ENCODE results near the gene IFIH1.

IFIH1 gene

GRCh38 chr2:162308747-162309503 lies 9.6 kb downstream of the IFIH1 start:
- no peak for FAIRE-seq

GRCh38 chr2:162305901-162306300 lies 12.6 kb downstream of the IFIH1 start:
- no peak for FAIRE-seq

- no peak for FAIRE-seq
Observed at GRCh38 chr2:162301877-162302276, 16.6 kb downstream of the IFIH1 start.

- peak; percentile 95 for FAIRE-seq
Observed at GRCh38 chr2:162301151-162301804, 17.2 kb downstream of the IFIH1 start.

- FAIRE-seq, result no peak
Observed at GRCh38 chr2:162300266-162300665, 18.2 kb downstream of the IFIH1 start.

- FAIRE-seq, result no peak
Observed at GRCh38 chr2:162298669-162299335, 19.7 kb downstream of the IFIH1 start.

- peak; percentile 99 for FAIRE-seq
Observed at GRCh38 chr2:162297925-162298552, 20.4 kb downstream of the IFIH1 start.

GRCh38 chr2:162295009-162295408 lies 23.5 kb downstream of the IFIH1 start:
- no peak for FAIRE-seq

GRCh38 chr2:162293122-162293786 lies 25.2 kb downstream of the IFIH1 start:
- FAIRE-seq, result no peak

GRCh38 chr2:162291748-162292147 lies 26.7 kb downstream of the IFIH1 start:
- no peak for FAIRE-seq

- no peak for FAIRE-seq
Observed at GRCh38 chr2:162282765-162283425, 35.6 kb downstream of the IFIH1 start.

GRCh38 chr2:162280654-162281053 lies 37.8 kb downstream of the IFIH1 start:
- FAIRE-seq, result no peak

GRCh38 chr2:162277381-162277780 lies 41.1 kb downstream of the IFIH1 start:
- no peak for FAIRE-seq

GRCh38 chr2:162267996-162268395 lies 50.5 kb downstream of the IFIH1 start:
- FAIRE-seq, result no peak

GRCh38 chr2:162267496-162267895 lies 51.0 kb downstream of the IFIH1 start:
- FAIRE-seq, result no peak

GRCh38 chr2:162266460-162266760 lies 52.1 kb downstream of the IFIH1 start:
- FAIRE-seq, result no peak

- FAIRE-seq, result no peak
Observed at GRCh38 chr2:162265666-162266459, 52.6 kb downstream of the IFIH1 start.

GRCh38 chr2:162261032-162261945 lies 57.2 kb downstream of the IFIH1 start:
- no peak for FAIRE-seq

- FAIRE-seq, result no peak
Observed at GRCh38 chr2:162258686-162259085, 59.8 kb downstream of the IFIH1 start.

GRCh38 chr2:162258169-162258568 lies 60.3 kb downstream of the IFIH1 start:
- no peak for FAIRE-seq

- FAIRE-seq, result no peak
Observed at GRCh38 chr2:162257425-162257824, 61.1 kb downstream of the IFIH1 start.

Data from A204.1 (cell line).